Muscle of leg (tissue), 11 donors: ENCODE measurements around the gene TNS1. TPM values are rescaled to one million over a fixed set of nuclear protein-coding genes. Genes with fewer than 3 reads are reported as not detected.

ENCODE experiments used
- DNase-seq: peaks from one replicate; pipeline ENCODE4 v3.0.0; 2013
- H3K27ac ChIP-seq: one replicate; pipeline ENCODE4 v1.5.1; 2013; ENCODE audit warnings: mild to moderate bottlenecking, low read length, control low read depth
- H3K27me3 ChIP-seq: one replicate; pipeline ENCODE4 v1.6.1; 2013; ENCODE audit warnings: low read length; ENCODE audit not compliant: control insufficient read depth, insufficient read depth
- H3K36me3 ChIP-seq: one replicate; pipeline ENCODE4 v1.6.1; 2013; ENCODE audit warnings: low read length; ENCODE audit not compliant: control insufficient read depth, insufficient read depth
- H3K4me1 ChIP-seq: one replicate; pipeline ENCODE4 v1.6.1; 2013; ENCODE audit warnings: low read length; ENCODE audit not compliant: control insufficient read depth, insufficient read depth
- H3K4me3 ChIP-seq: one replicate; pipeline ENCODE4 v1.5.1; 2013; ENCODE audit warnings: low read length, control low read depth
- H3K9me3 ChIP-seq: replicated peaks from 2 replicates; pipeline ENCODE4 v1.6.1; 2013; ENCODE audit warnings: low read depth, low read length; ENCODE audit not compliant: control insufficient read depth
- WGBS: methylation state at CpG from one replicate; pipeline ENCODE4 v1.1.5; 2013; ENCODE audit warnings: missing lambda C conversion rate; ENCODE audit not compliant: insufficient coverage; 5-methylcytosine and 5-hydroxymethylcytosine counted together
- polyA plus RNA-seq, 8 donors: library from polyadenylated mRNA; unstranded; fragments of 120-200 nt; gene quantifications; one replicate each; pipeline versions ENCODE4 v1.2.1 to v1.2.3, GENCODE V29; 2013; ENCODE audit warnings: inconsistent platforms in 1 of 8, low replicate concordance in 1 of 8; ENCODE audit not compliant: insufficient read length in 8 of 8, insufficient read depth in 1 of 8
- total RNA-seq: library from RNA; stranded (reverse); fragments of 120-200 nt; gene quantifications from one replicate; pipeline ENCODE4 v1.2.4, GENCODE V29; 2013

TNS1 gene
- total and polyA plus RNA-seq, 9 donors = 68.1 to 129 (median 114) TPM

GRCh38 chr2:217964275-217965161, 38.3 kb downstream of the TNS1 start:
- peak; percentile 54 for DNase-seq
- no peak overlapping the region for H3K4me3 ChIP-seq
- H3K36me3 ChIP-seq = peaks cover 4% of the 10 kb centered on the region
- H3K4me1 ChIP-seq = peaks cover 46% of the 10 kb centered on the region
- H3K9me3 ChIP-seq = no peaks in the 10 kb centered on the region
- no peaks in the 10 kb centered on the region for H3K27me3 ChIP-seq
- 50% methylated on average over 12 of the region's 21 CpGs for WGBS
- H3K27ac ChIP-seq = peak overlapping the region; percentile 67

GRCh38 chr2:217960351-217960750, 42.4 kb downstream of the TNS1 start:
- peaks cover 59% of the 10 kb centered on the region for H3K4me1 ChIP-seq

GRCh38 chr2:217959723-217960122, 43.1 kb downstream of the TNS1 start:
- H3K4me1 ChIP-seq = peaks cover 59% of the 10 kb centered on the region
- 67% methylated on average over 3 of the region's 8 CpGs for WGBS
- no peaks in the 10 kb centered on the region for H3K9me3 ChIP-seq
- H3K27ac ChIP-seq = peak overlapping the region; percentile 72
- peak; percentile 65 for DNase-seq
- H3K27me3 ChIP-seq = no peaks in the 10 kb centered on the region
- H3K36me3 ChIP-seq = peaks cover 4% of the 10 kb centered on the region
- H3K4me3 ChIP-seq = no peak overlapping the region

More at GRCh38 chr2:217960351-217960750, 42.4 kb downstream of the TNS1 start:
- H3K27ac ChIP-seq = peak overlapping the region; percentile 72
- no peak for DNase-seq
- peaks cover 4% of the 10 kb centered on the region for H3K36me3 ChIP-seq
- no peaks in the 10 kb centered on the region for H3K27me3 ChIP-seq
- no peaks in the 10 kb centered on the region for H3K9me3 ChIP-seq
- WGBS = 72% methylated on average over 4 of the region's 4 CpGs
- no peak overlapping the region for H3K4me3 ChIP-seq

GRCh38 chr2:217958884-217959225, 43.9 kb downstream of the TNS1 start:
- H3K9me3 ChIP-seq = no peaks in the 10 kb centered on the region
- DNase-seq = no peak
- no peak overlapping the region for H3K4me3 ChIP-seq
- no CpG with 5 or more reads among the region's 3 CpGs for WGBS
- no peaks in the 10 kb centered on the region for H3K27me3 ChIP-seq
- no peak overlapping the region for H3K27ac ChIP-seq
- H3K4me1 ChIP-seq = peaks cover 59% of the 10 kb centered on the region
- peaks cover 4% of the 10 kb centered on the region for H3K36me3 ChIP-seq

- WGBS = 74% methylated on average over 6 of the region's 16 CpGs
- H3K9me3 ChIP-seq = no peaks in the 10 kb centered on the region
- H3K27ac ChIP-seq = no peak overlapping the region
- no peak for DNase-seq
- peaks cover 4% of the 10 kb centered on the region for H3K36me3 ChIP-seq
- no peak overlapping the region for H3K4me3 ChIP-seq
- H3K4me1 ChIP-seq = peaks cover 63% of the 10 kb centered on the region
- H3K27me3 ChIP-seq = no peaks in the 10 kb centered on the region
Observed at GRCh38 chr2:217958206-217958883, 44.5 kb downstream of the TNS1 start.

GRCh38 chr2:217956586-217957457, 46.0 kb downstream of the TNS1 start:
- no peaks in the 10 kb centered on the region for H3K27me3 ChIP-seq
- H3K4me3 ChIP-seq = no peak overlapping the region
- no peak for DNase-seq
- H3K36me3 ChIP-seq = no peaks in the 10 kb centered on the region
- H3K4me1 ChIP-seq = peaks cover 78% of the 10 kb centered on the region
- H3K27ac ChIP-seq = peak overlapping the region; percentile 52
- WGBS = 36% methylated on average over 8 of the region's 16 CpGs
- no peaks in the 10 kb centered on the region for H3K9me3 ChIP-seq

- DNase-seq = no peak
- Histone ChIP-seq H3K27me3 (no peaks in the 10 kb centered on the region), H3K27ac (no peak overlapping the region), H3K9me3 (no peaks in the 10 kb centered on the region), H3K4me1 (peaks cover 86% of the 10 kb centered on the region), H3K4me3 (no peak overlapping the region), H3K36me3 (no peaks in the 10 kb centered on the region)
- WGBS = 76% methylated on average over 6 of the region's 7 CpGs
Observed at GRCh38 chr2:217955881-217956493, 46.8 kb downstream of the TNS1 start.

- Histone ChIP-seq H3K4me1 (peaks cover 85% of the 10 kb centered on the region), H3K36me3 (no peaks in the 10 kb centered on the region), H3K9me3 (no peaks in the 10 kb centered on the region), H3K27me3 (no peaks in the 10 kb centered on the region), H3K4me3 (no peak overlapping the region), H3K27ac (no peak overlapping the region)
- DNase-seq = no peak
- WGBS = 87% methylated on average over 9 of the region's 15 CpGs
Observed at GRCh38 chr2:217954971-217955740, 47.6 kb downstream of the TNS1 start.

- WGBS = 76% methylated on average over 3 of the region's 3 CpGs
- Histone ChIP-seq H3K27me3 (no peaks in the 10 kb centered on the region), H3K4me3 (no peak overlapping the region), H3K4me1 (peaks cover 79% of the 10 kb centered on the region), H3K9me3 (no peaks in the 10 kb centered on the region), H3K36me3 (no peaks in the 10 kb centered on the region), H3K27ac (no peak overlapping the region)
- no peak for DNase-seq
Observed at GRCh38 chr2:217954469-217954868, 48.3 kb downstream of the TNS1 start.
